SK-N-MC (cell line): ENCODE data around the gene ITPKC.

ENCODE experiments used
- EZH2 ChIP-seq: fragments of 200-600 bp; sonication (generic); IDR thresholded peaks from one replicate; pipeline ENCODE4 v1.6.1; 2017; ENCODE audit warnings: antibody characterized with exemption
- POLR2AphosphoS5 ChIP-seq: IDR thresholded peaks from 2 replicates; pipeline ENCODE4 v1.6.1; 2012; ENCODE audit warnings: mild to moderate bottlenecking, low read depth, low read length, borderline replicate concordance

- TF ChIP-seq EZH2 (no peak), POLR2AphosphoS5 (no peak)
Measured at GRCh38 chr19:40717325-40717879, 490 bp downstream of the ITPKC start.
